Activated naive CD4-positive, alpha-beta T cell treated with anti-CD3 and anti-CD28 coated beads, Interleukin-2, amount 50 U/mL, for 72 hours (primary cell): ENCODE results near the gene TSPEAR. TPM values are rescaled to one million over a fixed set of nuclear protein-coding genes. Genes with fewer than 3 reads are reported as not detected.
"Not testable (repeated sequence)": the region's sequence is repeated elsewhere in the genome, so short reads cannot be mapped to it uniquely, and the experiment has no call there.

ENCODE experiments used
- ATAC-seq, 2 donors: fragments of 150-1000 bp; cut with Tn5 transposase; 2 replicates each; pipeline ENCODE4 v1.10.0; 2021; ENCODE audit warnings: mild to moderate bottlenecking in 2 of 2, moderate library complexity in 2 of 2
- DNase-seq, 2 donors: peaks; one replicate each; pipeline ENCODE4 v3.0.0; 2021 to 2022; ENCODE audit warnings: low spot score in 2 of 2
- H3K27ac Mint-ChIP-seq, 2 donors: one replicate each; pipeline ENCODE4 v1.8.0; 2022; ENCODE audit warnings: mild to moderate bottlenecking in 2 of 2, mixed read lengths in 2 of 2
- H3K36me3 Mint-ChIP-seq, 2 donors: one replicate each; pipeline ENCODE4 v1.8.0; 2022; ENCODE audit warnings: mixed read lengths in 2 of 2
- H3K9me3 Mint-ChIP-seq, 2 donors: one replicate each; pipeline ENCODE4 v1.8.0; 2022; ENCODE audit warnings: mixed read lengths in 2 of 2
- total RNA-seq, 2 donors: library from RNA; stranded (reverse); gene quantifications; one replicate each; pipeline ENCODE4 v1.2.3, GENCODE V29; 2022

The TSPEAR gene
- total RNA-seq, 2 donors from 2014 or later: not detected

GRCh38 chr21:44657635-44658540 is 53.5 kb downstream of the TSPEAR start, which contains the start of gene KRTAP12-3:
Gene KRTAP12-3 (plus strand): TSS chr21:44657932. CDS start chr21:44657980, 48 bp downstream.
- Mint-ChIP-seq H3K9me3 (peaks cover 19 to 51% of the 10 kb centered on the region in 2 donors), H3K36me3 (peaks cover 31 to 56% of the 10 kb centered on the region in 2 donors), H3K27ac (peak within 1 kb of the TSS; percentile 69 to 74)
- ATAC-seq: peak; percentile 69 to 71
- no peak for DNase-seq

DNA sequence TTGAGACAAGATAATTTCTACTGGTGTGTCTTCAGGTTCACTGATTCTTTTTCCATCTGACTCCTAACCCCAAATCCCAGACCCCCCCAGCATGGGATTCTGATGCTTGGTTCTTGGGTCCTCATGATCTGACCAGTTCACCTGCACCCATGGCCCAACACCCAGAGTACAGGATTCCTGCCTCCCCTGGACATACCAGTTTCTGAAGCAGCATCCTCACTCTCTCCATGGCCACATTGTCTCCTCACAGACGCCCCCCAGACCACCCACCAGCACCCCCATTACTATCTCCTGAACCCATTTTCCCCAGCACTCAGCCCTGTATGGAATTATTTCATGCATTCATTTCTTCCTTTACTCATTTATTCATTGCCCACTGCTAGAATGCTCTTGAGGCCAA is 54.5 kb downstream of the TSPEAR start:
- DNase-seq: no peak
- no peak for ATAC-seq
- H3K36me3 Mint-ChIP-seq: peaks cover 31 to 56% of the 10 kb centered on the region in 2 donors
- H3K27ac Mint-ChIP-seq: peak overlapping the region; percentile 69 to 74
- peaks cover 19 to 46% of the 10 kb centered on the region in 2 donors for H3K9me3 Mint-ChIP-seq

DNA sequence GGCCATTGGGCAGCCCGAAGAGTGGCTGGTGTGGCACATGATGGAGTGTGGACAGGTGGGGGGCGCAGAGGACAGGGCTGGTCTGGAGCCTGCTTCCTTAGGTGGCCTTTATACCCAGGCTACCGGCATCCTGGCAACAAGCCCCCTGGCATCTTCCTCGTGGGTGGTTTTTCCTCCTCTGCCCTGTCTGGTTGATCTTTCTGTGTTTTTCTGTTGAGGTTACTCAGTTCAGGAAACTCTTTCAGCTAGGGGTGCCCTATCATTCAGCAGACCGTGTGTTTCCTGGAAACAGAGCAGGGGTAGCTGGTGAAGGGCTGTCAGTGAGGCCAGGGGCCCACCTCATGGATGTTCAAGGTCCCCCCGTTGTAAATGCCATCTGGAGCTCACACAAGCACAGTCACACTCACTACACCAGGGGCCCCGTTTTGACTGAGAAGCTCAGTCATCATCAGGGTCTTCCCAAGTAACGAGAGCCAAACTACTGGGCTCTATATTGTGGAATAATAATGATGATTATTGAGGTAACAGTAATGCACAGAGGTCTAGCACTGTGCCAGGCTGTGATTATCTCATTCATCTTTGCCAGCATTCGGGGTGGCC is 56.7 kb downstream of the TSPEAR start, which contains the start of gene KRTAP12-4:
KRTAP12-4 (minus strand) TSS at position 84 of the 600 bp plus-strand sequence; CDS start at position 39, 45 bp downstream.
- ATAC-seq: no peak
- Mint-ChIP-seq H3K36me3 (peaks cover 25 to 46% of the 10 kb centered on the region in 2 donors), H3K9me3 (peaks cover 19 to 35% of the 10 kb centered on the region in 2 donors), H3K27ac (no peak within 1 kb of the TSS)
- no peak for DNase-seq

DNA sequence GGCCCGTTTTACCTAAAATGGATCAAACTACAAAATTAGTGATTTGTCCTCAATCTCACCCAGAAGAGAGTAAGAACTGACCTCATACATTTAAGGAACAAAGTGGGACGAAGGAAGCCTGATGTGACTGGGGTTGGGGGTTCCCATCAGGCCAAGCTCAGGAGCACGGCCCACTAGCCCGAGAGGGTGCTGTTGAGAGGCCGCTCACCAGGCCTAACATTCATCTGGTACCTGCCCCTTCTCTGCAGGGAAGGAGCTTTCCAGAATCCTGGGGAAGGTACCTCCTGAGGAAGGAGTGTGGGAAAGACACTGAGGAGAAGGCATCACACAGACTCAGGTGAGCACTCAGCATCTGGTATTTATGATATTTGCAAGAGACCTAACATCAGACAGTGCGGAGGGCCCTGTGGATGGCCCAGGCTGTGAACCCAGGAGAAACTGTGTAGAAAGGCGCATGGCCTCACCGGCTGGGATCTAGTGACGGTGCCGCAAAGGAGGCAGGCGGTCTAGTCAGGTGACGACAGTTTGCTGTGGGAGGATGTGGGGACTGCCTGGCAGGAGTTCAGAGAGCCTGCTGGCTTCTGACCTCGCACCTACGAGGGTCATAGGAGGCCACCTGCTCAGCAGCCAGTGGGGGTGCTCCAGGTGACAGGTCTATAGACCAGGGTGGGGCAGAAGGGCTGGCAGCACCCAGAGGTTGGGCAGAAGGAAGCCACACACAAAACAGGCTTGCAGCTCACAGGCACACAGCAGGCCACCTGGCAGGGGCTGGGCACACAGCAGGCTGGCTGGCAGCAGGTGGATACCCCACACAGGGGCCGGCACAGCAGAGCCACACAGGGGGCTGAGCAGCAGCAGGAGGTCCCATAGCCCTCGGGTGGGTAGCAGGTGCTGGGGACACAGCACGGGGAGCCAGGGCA is 57.5 kb downstream of the TSPEAR start:
- H3K9me3 Mint-ChIP-seq: peaks cover 19 to 31% of the 10 kb centered on the region in 2 donors
- ATAC-seq: peak in 1 of 2 donors; percentile 13
- DNase-seq: no peak
- H3K36me3 Mint-ChIP-seq: peaks cover 25 to 44% of the 10 kb centered on the region in 2 donors
- H3K27ac Mint-ChIP-seq: no peak overlapping the region

- no peak overlapping the region for H3K27ac Mint-ChIP-seq
- DNase-seq (no peak), ATAC-seq (no peak)
- H3K9me3 Mint-ChIP-seq: peaks cover 19 to 25% of the 10 kb centered on the region in 2 donors
- H3K36me3 Mint-ChIP-seq: peaks cover 24 to 38% of the 10 kb centered on the region in 2 donors
Observed at GRCh38 chr21:44653123-44653522, 58.2 kb downstream of the TSPEAR start.

- no peak for DNase-seq
- no peak for ATAC-seq
- Mint-ChIP-seq H3K36me3 (peaks cover 4 to 26% of the 10 kb centered on the region in 2 donors), H3K9me3 (peaks cover 4 to 8% of the 10 kb centered on the region in 2 donors), H3K27ac (no peak overlapping the region)
Observed at GRCh38 chr21:44650973-44651675, 60.2 kb downstream of the TSPEAR start.

DNA sequence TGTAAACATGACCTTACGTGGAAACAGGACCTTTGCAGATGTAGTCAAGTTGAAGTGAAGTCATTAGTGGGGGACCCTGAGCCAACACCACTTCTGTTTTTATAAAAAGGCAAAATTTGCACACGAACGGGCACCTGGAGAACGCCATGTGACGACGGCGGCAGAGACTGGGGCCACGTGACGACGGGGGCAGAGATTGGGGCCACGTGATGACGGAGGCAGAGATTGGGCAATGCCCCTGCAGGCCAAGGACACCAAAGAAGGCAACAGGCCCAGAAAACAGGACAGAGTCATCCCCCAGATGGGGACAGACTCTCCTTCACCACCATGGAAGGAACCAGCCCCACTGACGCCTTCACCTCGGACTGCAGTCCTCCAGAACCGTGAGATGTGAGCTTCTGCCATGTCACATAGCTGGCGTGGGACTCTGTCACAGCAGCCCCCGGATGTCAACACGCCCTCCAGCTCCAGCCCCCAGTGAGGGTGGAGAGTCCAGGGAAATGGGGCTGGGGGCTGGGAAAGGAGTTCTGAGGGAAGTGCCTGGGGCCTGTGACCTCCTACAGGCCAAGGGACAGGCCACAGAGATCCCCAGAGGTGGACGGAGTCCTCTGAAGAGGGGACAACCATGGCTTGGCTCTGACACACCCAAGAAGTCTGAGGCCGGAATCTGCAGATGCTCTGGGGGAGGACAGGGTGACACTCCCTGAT is 61.0 kb downstream of the TSPEAR start:
- H3K36me3 Mint-ChIP-seq: peaks cover 0 to 23% of the 10 kb centered on the region in 2 donors
- ATAC-seq: no peak

GRCh38 chr21:44649521-44650100 is 61.8 kb downstream of the TSPEAR start:
- DNase-seq: no peak
- Mint-ChIP-seq H3K9me3 (peaks cover 6 to 12% of the 10 kb centered on the region in 2 donors), H3K36me3 (peaks cover 6 to 29% of the 10 kb centered on the region in 2 donors), H3K27ac (no peak overlapping the region)
- ATAC-seq: no peak

More for the DNA sequence above, 61.0 kb downstream of the TSPEAR start:
- Mint-ChIP-seq H3K9me3 (peaks cover 0 to 6% of the 10 kb centered on the region in 2 donors), H3K27ac (no peak overlapping the region)
- no peak for DNase-seq

GRCh38 chr21:44648557-44649311 is 62.6 kb downstream of the TSPEAR start:
- ATAC-seq: no peak
- H3K36me3 Mint-ChIP-seq: peaks cover 14 to 31% of the 10 kb centered on the region in 2 donors
- H3K9me3 Mint-ChIP-seq: peaks cover 14 to 15% of the 10 kb centered on the region in 2 donors
- no peak overlapping the region for H3K27ac Mint-ChIP-seq
- no peak for DNase-seq

GRCh38 chr21:44647222-44647552 is 64.2 kb downstream of the TSPEAR start:
- no peak for ATAC-seq
- peaks cover 26% of the 10 kb centered on the region in 2 donors for H3K9me3 Mint-ChIP-seq
- DNase-seq: no peak
- peak overlapping the region in 1 of 2 donors; percentile 62 for H3K27ac Mint-ChIP-seq
- peaks cover 25 to 39% of the 10 kb centered on the region in 2 donors for H3K36me3 Mint-ChIP-seq

DNA sequence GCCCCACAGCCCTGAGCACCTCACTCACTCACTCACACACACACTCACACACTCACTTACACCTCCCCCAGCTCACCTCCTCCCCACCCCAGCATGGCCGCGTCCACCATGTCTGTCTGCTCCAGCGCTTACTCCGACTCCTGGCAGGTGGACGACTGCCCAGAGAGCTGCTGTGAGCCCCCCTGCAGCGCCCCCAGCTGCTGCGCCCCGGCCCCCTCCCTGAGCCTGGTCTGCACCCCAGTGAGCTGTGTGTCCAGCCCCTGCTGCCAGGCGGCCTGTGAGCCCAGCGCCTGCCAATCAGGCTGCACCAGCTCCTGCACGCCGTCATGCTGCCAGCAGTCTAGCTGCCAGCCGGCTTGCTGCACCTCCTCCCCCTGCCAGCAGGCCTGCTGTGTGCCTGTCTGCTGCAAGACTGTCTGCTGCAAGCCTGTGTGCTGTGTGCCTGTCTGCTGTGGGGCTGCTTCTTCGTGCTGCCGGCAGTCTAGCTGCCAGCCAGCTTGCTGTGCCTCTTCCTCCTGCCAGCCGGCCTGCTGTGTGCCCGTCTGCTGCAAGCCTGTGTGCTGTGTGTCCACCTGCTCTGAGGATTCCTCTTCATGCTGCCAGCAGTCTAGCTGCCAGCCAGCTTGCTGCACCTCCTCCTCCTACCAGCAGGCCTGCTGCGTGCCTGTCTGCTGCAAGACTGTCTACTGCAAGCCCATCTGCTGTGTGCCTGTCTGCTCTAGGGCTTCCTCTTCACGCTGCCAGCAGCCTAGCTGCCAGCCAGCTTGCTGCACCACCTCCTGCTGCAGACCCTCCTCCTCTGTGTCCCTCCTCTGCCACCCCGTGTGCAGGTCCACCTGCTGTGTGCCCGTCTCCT is 64.8 kb downstream of the TSPEAR start, which contains the start of gene KRTAP10-11:
KRTAP10-11 (plus strand) TSS at position 49 of the 856 bp plus-strand sequence; CDS start at position 94, 45 bp downstream.
- Mint-ChIP-seq H3K27ac (peak within 1 kb of the TSS in 1 of 2 donors; percentile 62), H3K36me3 (peaks cover 25 to 42% of the 10 kb centered on the region in 2 donors), H3K9me3 (peaks cover 26 to 29% of the 10 kb centered on the region in 2 donors)
- DNase-seq, ATAC-seq: not testable (repeated sequence)

GRCh38 chr21:44644878-44645277 is 66.5 kb downstream of the TSPEAR start:
- Mint-ChIP-seq H3K36me3 (peaks cover 34 to 47% of the 10 kb centered on the region in 2 donors), H3K9me3 (peaks cover 33 to 39% of the 10 kb centered on the region in 2 donors), H3K27ac (no peak overlapping the region)
- no peak for DNase-seq
- ATAC-seq: no peak

DNA sequence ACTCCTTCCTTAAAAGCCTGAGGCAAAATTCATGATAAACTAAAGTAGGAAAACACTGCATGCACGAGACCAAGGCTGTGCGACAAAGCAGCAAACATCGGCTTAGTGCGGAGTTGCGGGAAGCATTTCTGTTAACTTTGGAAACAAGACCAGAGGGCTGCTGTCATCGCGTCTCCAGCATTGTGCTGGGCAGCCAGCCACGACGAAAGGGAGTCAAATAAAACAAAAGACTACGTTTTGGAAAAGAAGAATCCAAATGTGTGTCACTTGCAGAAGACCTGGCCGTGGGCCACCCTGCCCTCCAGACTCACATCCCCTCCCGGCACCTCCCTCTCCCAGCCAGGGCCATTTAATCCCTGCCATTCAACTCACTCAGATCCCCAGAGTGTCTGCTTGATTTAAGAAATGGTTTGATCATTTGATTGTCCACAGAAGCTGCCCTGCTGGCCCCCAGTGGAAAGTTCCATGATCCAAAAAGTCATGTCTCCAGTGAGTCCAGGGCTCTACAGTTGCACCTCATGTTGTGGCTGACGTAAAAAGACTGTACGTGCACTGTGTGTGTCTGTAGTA is 67.5 kb downstream of the TSPEAR start:
- Mint-ChIP-seq H3K27ac (peak overlapping the region in 1 of 2 donors; percentile 31), H3K36me3 (peaks cover 34 to 47% of the 10 kb centered on the region in 2 donors), H3K9me3 (peaks cover 33 to 41% of the 10 kb centered on the region in 2 donors)
- no peak for ATAC-seq
- DNase-seq: no peak
